NCI-H226 (cell line): ENCODE measurements around the gene UBE2F.

Experiments used
- DNase-seq: peaks from one replicate; pipeline ENCODE4 v3.0.0-alpha.2; 2015

UBE2F gene, protein sequence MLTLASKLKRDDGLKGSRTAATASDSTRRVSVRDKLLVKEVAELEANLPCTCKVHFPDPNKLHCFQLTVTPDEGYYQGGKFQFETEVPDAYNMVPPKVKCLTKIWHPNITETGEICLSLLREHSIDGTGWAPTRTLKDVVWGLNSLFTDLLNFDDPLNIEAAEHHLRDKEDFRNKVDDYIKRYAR

DNA sequence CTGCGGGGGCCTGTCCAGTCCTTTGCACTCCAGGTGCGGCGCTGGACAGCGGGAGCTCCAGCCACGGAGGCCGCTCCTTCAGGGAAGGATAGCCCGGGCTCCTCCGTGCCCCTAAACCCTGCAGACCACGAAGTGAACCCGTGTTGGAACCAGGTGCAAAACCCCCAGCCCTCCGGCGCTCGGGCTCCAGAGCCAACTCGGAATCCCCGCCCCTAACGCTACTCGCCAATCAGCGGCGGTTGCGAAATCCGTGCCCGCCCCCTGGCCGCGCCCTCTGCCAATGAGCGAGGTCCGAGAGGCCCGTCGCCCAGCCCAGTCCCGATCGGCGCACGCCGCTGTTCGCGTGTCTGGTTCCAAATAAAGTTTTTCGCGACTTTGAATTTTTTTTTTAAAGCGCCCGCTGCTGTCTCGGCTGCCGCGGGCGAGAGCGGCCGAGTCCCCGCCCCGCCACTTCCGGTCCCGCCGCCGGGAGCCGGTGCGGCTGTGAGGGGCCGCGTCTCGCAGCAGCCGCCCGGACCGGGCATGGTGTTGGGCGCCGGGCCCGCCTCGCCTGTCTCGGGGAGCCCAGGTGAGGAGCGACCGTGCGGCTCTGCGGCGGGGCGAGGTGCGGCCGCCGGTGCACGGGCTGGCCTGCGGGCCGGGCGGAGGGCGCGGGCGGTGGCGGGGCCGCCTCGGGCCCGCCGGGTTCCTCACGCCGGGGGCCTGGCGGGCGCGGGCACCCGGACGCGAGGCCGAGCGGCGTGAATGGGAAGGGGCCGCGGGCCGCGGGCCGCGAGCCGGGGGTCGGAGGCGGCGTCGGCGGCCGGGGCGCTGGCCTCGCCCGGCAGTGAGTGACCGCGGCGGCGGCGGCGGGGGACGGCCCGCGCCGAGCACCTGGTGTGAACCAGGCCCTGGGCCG is at the start of gene UBE2F:
Gene UBE2F (plus strand): TSS at position 450 of the 898 bp plus-strand sequence. CDS start 6,094 bp downstream, outside the sequence.
- peak; percentile 93 for DNase-seq

DNA sequence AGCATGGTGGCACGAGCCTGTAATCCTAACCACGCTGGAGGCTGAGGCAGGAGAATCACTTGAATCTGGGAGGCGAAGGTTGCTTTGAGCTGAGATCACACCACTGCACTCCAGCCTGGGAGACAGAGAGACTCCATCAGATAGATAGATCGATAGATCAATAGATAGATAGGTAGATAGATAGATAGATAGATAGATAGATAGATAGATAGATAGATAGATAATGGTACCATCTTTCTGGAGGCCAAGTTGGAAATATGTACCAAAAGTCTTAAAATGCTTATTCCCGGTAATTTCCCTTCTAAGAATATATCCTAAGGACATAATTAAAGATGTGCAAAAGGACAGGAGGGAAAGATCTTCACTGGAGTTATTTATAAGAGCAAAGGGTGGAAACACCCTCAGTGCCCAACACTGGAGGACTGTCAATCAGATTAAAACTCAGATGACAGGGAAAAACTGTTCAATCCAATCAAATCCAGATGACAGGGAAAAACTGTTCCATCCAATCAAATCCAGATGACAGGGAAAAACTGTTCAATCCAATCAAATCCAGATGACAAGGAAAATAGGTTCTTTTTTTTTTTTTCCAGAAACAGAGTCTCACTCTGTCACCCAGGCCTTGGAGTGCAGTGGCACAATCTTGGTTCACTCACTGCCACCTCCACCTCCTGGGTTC is 49.0 kb upstream of the UBE2F start:
- DNase-seq: no peak

DNA sequence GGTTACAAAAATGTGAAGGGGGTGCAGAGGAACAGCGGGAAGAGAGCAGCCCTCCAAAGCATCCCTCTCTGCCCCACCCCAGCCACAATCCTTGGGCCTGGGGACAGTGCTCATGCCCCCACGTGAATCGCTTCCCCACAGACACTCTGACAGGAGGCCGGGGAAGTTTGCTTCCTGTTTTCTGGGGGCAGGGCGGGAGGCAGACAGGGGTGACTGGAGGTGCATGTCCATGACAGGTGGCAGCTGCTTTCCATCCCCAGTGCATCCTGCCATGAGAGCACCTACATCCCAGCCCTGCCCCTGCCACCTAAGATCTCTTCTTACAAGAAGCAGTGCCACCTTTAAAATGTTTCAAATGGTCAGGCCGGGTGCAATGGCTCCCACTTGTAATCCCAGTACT is 47.2 kb upstream of the UBE2F start:
- no peak for DNase-seq

DNA sequence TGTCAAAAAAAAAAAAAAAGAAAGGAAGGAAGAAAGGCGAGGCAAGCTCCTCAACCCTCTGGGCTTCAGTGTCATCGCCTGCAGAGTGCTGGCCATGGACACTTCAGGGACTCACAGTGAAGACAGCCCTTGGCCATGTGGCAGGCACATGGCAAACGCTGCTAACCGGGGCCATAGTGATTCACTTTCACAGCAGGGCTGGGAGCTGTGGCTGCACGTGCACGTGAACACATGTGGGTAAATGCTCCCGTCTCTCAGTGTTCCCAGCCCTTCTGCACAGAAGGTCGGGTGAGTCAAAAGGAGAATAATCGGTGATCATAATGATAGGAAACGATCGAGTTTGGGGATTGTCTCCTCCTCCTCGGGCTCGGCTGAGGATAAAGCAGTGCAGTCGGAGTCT is 46.1 kb upstream of the UBE2F start:
- DNase-seq: no peak

DNA sequence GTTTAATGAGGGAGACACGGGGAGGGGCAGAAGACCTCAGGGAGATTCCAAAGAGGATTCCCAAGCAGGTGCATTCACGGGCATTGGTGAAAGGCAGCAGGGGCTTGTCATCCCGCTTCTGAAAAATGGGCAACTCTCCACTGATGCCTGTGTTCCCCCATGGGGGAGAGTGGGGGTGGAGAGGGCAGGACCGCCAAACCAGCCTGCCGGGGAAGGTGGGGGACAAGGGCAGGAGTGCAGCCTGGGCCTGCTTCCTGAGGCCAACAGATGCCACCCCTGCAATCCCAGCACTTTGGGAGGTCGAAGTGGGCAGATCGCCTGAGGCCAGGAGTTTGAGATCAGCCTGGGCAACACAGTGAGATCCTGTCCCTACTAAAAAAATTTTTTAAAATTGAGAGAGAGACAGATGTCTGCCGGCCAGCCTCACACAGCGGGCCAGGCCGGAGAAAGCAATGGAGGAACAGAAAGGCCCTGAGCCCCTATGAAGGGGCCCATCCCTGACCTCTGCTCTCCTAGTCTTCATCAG is 44.8 kb upstream of the UBE2F start:
- DNase-seq: no peak

DNA sequence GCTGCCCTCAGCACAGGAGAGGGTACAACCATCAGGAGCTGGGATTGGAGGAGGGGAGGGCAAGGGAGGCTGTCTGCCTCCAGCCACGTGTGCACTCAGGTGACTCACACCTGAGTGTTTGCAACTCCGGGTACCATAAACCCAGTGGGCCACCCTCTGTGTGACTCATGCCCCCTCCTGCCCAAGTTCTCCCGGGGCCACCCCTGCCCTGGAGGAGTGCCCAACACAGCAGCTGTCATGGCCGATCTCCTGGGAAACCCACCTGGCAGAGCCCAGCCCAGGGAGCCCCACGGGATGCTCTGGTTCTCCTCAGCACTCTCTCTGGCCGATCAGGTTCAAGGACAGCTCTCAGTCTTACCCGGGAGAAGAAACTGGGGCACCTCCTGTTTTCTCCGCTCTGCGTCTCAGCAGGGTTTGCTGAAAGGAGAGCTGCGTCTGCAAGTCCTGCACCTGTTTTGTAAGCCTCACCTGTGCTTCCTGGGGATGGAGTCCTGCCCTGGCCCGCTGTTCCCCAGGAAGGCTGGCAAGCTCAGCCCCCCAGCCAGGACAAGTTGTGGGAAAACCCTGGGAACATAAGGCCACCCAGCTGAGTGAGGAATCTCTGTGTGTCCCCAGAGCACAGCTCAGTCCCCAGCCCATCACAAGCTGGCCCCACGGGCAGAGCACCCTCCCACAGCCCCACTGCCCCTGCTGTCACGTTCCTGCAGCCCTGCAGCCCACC is 44.0 kb upstream of the UBE2F start:
- no peak for DNase-seq

DNA sequence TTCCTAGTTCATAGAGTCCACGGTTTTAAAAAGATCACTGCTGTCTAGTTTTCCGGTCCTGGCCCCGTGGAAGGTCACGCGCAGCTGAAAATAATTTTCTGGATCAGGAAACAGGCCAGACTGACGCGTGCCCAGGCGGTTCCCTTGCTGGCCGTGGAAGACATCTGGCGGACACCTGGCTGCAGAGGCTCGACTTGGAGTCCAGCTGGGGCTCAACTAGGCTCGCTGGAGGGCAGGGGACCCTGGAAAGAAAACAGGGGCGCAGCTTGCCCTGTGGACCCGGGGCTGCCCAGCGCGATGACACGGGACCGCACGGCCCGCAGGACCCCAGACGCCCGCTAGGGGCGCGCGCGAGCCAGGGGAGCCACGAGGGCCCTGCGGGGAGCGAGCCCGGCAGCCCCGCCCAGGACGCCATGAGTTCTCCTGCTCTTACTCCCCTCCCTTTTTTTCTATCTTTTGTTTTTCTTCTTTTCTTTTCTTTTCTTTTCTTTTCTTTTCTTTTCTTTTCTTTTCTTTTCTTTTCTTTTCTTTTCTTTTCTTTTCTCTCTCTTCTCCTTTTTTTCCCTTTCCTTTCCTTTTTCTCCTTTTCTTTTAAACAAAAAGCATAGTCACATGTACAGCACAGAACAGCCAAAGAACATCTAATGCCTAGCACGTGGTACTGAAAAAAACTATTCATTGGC is 43.2 kb upstream of the UBE2F start:
- DNase-seq: no peak

DNA sequence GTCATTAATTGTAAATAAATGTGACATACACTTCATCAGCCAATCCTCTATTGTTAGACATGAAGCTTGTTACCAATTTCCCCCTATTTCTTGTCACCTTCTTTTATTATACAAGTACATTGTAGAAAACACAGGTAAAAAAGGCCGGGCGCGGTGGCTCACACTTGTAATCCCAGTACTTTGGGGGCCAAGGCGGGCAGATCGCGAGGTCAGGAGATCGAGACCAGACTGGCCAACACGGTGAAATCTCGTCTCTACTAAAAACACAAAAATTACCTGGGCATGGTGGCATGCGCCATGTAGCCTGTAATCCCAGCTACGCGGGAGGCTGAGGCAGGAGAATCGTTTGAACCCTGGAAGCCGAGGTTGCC is 42.7 kb upstream of the UBE2F start:
- no peak for DNase-seq

DNA sequence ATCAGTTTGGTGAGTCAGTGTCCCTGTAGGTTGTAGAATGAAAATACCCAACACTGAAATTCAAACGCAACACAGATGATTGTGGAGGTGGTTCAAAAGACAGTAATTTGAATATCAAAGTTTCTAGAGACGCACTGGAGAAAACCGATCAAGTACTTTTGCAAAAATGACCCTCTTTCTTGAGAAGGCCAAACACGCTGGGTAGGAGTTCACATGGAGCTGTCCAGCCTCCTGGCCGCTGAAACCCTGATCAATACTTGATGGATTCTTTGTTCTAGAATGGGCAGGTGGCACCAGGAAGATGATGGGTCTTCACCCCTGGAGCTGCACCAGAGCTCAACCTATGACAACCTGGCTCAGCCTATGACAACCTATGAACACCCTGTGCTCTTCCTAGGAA is 39.7 kb upstream of the UBE2F start:
- no peak for DNase-seq

DNA sequence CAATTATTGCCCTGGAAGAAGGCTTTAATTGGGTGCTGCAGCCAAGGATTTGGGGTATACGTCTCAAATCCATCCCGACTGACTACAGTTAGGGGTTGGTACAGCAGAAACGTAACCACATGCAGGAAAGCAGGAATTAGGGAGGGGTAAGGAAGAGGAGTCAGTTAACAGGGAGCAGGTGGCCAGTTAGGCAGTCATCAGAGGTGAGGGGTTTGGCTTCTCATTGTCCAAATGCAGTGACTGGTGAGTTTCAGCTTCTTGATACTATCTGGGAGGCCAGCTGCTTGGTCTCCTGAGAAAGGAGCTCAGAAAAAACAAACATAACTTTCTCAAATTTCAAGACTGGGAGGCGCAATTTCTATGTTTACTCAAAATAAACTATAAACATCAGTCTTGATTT is 38.8 kb upstream of the UBE2F start:
- DNase-seq: no peak

DNA sequence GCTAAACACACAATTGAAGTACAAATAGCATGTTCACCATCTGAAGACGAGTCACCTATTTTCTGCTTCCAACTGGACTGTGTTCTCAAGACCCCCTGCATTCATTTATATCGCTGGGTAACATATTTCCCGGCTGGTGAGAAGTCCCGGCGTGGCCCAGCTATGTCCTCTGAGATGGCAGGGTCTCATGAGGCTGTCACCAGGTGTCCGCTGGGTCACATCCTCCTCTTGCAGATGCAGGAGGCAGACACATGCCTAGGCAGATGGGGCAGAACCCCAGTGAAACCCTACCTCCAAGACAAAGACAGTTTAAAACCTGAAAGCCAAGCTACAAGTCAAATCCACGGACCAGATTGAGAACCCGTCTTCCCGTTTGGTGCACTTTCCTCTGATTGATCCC is 36.8 kb upstream of the UBE2F start:
- DNase-seq: no peak

DNA sequence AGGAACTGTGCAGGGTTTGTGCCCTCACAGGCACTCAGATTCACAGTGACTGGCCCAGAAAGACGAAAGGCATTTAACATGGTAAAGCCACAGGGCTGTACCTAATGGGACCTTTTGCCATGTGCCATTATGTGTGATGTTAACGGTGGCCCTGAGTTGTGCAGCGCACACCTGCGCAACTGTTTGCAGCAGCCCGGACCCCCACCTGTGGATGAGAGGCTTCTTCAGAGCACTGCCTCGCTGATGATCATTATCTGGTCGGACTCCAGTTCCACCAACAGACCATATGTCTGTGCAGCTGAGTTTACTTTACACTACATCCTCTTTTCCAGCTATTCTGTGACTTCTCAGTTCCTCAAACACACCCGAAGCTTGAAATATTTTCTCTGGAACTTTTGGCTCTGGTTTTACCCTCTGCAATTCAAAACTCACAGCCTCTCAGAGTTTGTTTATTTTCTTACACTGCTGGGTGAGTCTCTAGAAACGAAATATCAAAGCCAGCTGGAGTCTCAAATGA is 35.6 kb upstream of the UBE2F start:
- no peak for DNase-seq

DNA sequence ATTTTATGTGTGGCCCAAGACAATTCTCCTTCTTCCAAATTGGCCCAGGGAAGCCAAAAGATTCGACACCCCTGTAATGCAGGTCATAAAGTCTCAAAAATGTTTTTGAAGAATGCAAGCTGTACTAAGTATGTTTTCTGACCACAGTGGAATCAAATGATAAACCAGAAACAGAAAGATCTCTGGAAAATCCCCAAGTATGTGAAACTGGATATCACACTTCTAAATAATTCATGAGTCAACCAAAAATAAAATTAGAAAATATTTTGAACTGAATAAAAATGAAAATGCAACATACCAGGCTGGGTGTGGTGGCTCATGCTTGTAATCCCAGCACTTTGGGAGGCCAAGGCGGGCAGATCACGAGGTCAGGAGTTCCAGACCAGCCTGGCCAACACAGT is 34.1 kb upstream of the UBE2F start:
- DNase-seq: peak; percentile 72

DNA sequence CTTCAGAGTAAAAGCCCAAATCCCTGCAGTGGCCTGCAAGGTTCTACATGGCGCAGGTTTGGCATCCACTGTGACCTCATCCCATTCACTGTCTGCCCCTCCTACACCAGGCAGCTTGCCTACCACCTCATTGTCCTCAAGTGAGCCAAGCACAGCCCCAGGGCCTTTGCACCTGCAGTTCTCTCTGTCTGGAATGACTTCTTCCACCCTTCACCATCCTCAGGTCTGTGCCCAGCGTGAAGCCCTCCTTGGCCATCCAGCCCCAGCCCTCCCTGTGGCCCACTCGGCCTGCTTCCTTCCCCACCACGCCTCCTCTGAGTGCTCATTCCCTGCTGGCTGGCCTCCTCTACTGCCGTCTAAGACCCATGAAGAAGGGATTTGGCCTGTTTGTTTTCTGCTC is 32.6 kb upstream of the UBE2F start:
- DNase-seq: no peak

DNA sequence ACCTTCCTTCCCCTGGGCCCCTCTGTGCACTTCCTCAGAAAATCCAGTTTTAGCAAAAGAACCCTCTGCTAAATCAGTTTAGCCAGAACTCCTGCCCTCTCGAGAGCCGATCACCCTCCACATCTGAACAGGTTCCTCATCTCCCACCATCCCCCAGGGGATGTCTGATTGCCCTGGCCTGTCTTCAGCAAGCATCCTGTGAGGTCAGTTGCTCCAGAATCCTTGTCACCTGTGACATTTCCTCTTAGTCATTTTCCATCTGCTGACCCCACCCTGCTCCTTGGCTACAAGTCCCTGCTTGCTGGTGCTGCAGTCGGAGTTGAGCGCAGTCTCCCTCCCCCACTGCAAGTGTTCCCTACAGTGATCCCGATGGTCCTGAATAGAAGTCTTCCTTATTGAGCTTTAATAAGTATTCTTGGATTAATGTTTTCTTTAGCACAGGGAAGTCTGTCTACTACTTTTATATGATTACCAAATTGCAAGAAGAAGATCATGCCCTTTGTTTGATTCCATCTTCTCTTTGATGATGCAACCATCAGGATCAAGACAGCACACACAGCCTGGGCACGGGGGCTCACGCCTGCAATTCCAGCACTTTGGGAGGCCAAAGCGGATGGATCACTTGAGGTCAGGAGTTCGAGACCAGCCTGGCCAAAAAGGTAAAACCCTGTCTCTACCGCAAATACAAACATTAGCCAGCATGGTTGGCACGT is 30.9 kb upstream of the UBE2F start:
- no peak for DNase-seq

DNA sequence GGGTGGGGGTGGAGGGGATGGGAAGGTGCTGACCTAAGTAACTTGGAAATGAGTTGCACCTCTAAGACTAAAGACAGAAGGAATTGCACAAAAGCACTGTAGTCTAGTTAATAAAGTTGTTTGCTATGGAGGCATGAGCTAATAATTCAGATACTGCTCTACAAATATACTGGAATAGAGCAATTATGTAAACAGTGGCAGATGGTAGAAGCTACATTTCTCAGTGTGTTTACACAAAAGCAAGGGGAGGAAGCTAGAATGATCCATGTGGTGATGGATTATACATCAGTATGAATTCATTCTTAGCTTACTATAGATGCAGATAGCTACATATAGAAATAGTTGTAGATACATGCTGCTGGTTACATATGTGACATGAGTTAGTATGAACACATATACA is 27.6 kb upstream of the UBE2F start:
- no peak for DNase-seq

DNA sequence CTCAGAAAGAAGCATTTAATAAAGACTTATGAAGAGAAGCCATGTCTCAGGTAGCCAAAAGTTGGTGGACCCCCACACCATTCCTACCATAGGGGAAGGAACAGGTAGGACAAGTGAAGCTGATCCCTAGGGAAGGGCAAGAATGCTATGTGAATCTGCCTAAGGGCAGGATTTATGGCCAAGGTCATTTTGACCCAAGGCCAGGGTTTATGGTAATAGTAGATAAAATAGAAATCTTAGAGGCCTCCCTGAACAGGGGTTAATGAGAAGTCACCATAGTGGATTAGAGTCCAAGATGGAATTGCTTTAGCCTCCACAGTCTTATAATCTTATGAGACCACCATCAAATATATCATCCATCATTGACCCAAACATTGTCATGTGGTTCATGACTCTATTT is 26.0 kb upstream of the UBE2F start:
- DNase-seq: no peak

DNA sequence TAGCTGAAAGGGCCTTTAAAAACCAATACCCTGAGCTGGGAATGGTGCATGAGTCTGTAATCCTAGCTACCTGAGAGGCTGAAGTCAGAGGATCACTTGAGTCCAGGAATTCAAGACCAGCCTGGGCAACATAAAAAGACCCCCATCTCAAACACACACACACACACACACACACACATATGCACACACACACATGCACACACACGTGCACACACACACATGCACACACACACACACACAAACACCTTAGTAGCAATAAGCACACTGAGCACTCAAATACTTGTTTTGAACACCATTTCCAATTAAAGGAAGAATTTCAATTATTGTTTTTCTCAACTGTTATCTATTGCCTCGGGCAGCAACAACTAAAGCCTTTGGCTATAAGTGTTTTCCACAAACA is 25.6 kb upstream of the UBE2F start:
- DNase-seq: no peak

DNA sequence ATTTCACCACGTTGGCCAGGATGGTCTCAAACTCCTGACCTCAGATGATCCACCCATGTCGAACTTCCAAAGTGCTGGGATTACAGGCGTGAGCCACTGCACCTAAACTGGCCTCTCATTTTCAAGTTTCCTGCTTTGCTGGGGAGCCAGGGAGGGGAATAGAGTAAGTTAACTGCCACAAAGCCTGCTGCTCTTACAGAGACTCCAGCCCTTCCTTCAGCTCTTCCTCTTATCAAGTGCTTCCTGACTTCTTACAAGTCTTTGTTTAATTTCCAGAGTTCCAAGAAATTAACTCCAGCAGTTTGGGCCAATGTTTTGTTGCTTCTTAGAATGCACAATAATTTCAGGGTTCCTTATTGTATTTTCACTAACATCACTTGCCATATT is 24.3 kb upstream of the UBE2F start:
- no peak for DNase-seq

DNA sequence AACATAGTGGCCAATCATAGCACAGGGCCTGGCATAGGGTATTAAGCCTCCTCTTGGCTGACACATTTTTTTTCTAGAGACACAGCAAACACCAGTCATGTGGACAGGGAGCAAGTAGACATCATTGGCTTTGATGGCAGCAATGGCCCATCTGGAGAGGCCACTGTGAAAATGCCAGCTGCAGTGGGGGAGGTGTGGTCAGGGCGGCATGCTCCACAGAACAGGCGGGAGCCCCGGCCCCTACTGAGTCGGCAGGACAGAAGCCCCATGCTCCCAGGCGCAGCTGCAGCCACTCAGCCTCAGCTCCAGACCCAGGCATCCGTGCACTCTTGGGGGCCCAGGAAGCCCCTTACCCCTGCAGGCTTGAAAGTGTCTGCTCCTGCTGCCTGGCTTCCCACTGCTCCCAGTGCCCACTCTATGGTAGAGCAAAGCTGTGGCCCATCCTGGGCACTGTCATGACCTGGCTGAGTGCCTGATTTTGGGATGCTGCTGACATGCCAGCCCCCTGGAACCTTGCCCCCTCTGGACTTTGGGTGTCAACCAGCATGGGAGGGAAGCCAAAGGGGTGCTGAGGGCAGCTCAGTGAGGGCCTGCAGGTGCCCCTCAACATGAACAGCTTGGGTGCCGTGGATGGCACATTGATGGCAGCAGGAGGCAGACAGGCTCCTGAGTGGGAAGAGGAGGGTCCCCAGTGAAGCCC is 23.3 kb upstream of the UBE2F start:
- no peak for DNase-seq

DNA sequence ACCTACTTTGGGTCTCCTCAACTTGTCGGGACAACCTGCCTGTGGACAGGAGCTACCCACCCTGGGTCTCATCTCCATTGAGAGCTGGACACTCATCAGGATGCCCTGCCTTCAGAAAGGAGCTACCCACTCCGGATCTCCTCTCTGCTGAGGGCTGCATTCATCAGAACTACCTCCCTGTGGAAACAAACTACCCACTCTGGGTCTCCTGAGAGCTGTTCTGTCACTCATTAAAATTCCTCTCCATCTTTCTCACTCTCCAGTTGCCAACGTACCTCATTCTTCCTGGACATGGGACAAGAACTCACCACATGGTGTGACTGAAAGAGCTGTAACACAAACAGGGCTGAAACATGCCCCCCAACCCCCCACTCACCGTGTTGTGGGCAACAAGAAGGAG is 22.5 kb upstream of the UBE2F start:
- DNase-seq: no peak
